A673 (cell line): ENCODE results near the gene CEP97. TPM values are rescaled to one million over a fixed set of nuclear protein-coding genes. Genes with fewer than 3 reads are reported as not detected.
A peak's percentile ranks its signal among the peaks of the same experiment; 100 is the strongest.

Experiments used
- BruUV-seq: library from RNA; stranded (reverse); fragments of 400-500 nt; replicated peaks from 2 replicates; lab custom pipeline; 2021; lab: Mats Ljungman, UMichigan
- CTCF ChIA-PET: fragments of 300-600 bp; sonication (Branson Sonifier 250); formaldehyde crosslinking; loops from one replicate; lab custom pipeline; 2022; ENCODE audit warnings: antibody characterized with exemption; lab: Charles Lee
- POLR2A ChIA-PET: fragments of 300-600 bp; sonication (Branson Sonifier 250); formaldehyde crosslinking; loops from one replicate; lab custom pipeline; 2022; ENCODE audit warnings: antibody characterized with exemption; ENCODE audit not compliant: low non-redundant PET; lab: Charles Lee
- DNase-seq: peaks from one replicate; pipeline ENCODE4 v3.0.0-alpha.2; 2015; ENCODE audit warnings: low spot score
- H3K27ac ChIP-seq: fragments of 200-600 bp; sonication (generic); 2 replicates; pipeline ENCODE4 v1.5.1; 2016; ENCODE audit warnings: mixed run types, low read depth, mild to moderate bottlenecking, mixed read lengths, antibody characterized with exemption, low read length; ENCODE audit not compliant: poor library complexity, severe bottlenecking
- H3K27me3 ChIP-seq: fragments of 200-600 bp; sonication (generic); replicated peaks from 2 replicates; pipeline ENCODE4 v1.6.1; 2017; ENCODE audit warnings: mixed run types, low read depth, mild to moderate bottlenecking, mixed read lengths, antibody characterized with exemption, low read length; ENCODE audit not compliant: insufficient read depth, poor library complexity
- H3K36me3 ChIP-seq: fragments of 200-600 bp; sonication (generic); 2 replicates; pipeline ENCODE4 v1.6.1; 2016; ENCODE audit warnings: mixed run types, mild to moderate bottlenecking, mixed read lengths, antibody characterized with exemption, low read length; ENCODE audit not compliant: insufficient read depth, poor library complexity, severe bottlenecking
- H3K4me1 ChIP-seq: fragments of 200-600 bp; sonication (generic); 2 replicates; pipeline ENCODE4 v1.6.1; 2017; ENCODE audit warnings: mixed run types, mild to moderate bottlenecking, mixed read lengths, antibody characterized with exemption, low read length; ENCODE audit not compliant: insufficient read depth, poor library complexity, severe bottlenecking
- H3K4me3 ChIP-seq: fragments of 200-600 bp; sonication (generic); 2 replicates; pipeline ENCODE4 v1.5.1; 2016; ENCODE audit warnings: low read depth, mixed run types, mild to moderate bottlenecking, mixed read lengths, low read length; ENCODE audit not compliant: poor library complexity, severe bottlenecking
- H3K9me3 ChIP-seq: fragments of 200-600 bp; sonication (generic); 2 replicates; pipeline ENCODE4 v1.6.1; 2016; ENCODE audit warnings: mixed run types, low read depth, mild to moderate bottlenecking, mixed read lengths, antibody characterized with exemption, low read length; ENCODE audit not compliant: poor library complexity, severe bottlenecking
- EZH2 ChIP-seq: fragments of 200-600 bp; sonication (generic); IDR thresholded peaks from 2 replicates; pipeline ENCODE4 v1.6.1; 2017; ENCODE audit warnings: borderline replicate concordance, low read depth, mild to moderate bottlenecking, mixed read lengths, antibody characterized with exemption, low read length; ENCODE audit not compliant: poor library complexity, severe bottlenecking
- intact Hi-C: fragments of 100-400 bp; cut with micrococcal nuclease; formaldehyde crosslinking; loops from one replicate; pipeline ENCODE4 v1.10.0; 2022; ENCODE audit not compliant: unreplicated experiment
- total RNA-seq: library from RNA; stranded (reverse); gene quantifications from 2 replicates; pipeline ENCODE4 v1.2.3, GENCODE V29; 2021
- TF ChIP-seq, protein P1 (sequence below): fragments of 300-800, 200-600 bp; sonication (generic); conservative IDR thresholded peaks from 2 replicates; pipeline ENCODE4 v1.5.1; 2017; ENCODE audit warnings: low read depth, mild to moderate bottlenecking, antibody characterized with exemption, low read length, moderate library complexity, mixed read lengths

Gene CEP97
- total RNA-seq, 1 experiment from 2014 or later: 19.7 TPM

DNA sequence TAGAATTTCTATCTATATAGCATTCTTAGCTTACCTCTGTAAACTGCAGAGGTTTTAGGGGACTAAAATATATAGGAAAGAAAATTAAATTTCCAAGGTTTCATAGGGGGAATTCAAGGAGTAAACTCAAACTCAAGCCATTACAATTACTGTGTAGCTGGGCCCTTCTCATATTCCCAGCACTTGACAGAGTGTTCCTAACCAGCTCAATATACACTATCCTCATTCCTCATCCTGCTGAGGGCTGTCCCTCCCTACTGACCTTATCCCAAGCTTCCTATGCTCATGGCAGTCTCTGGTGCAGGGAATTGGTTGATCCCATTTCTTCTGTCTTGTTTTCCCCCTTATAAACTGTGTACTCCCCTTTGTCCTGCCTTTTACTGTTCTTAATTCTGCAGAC is 88.5 kb downstream of the CEP97 start:
- POLR2A ChIA-PET: no interaction called here
- DNase-seq: no peak
- no TSS peak for BruUV-seq

GRCh38 chr3:101813817-101814440 is 89.5 kb downstream of the CEP97 start:
- intact Hi-C loops: loop anchor here (1.0 to 10.0 kb wide), 4 partner anchors 224 to 713 kb away; no protein-coding TSS in a partner anchor
- ChIA-PET CTCF (interaction anchor here (0.6 to 1.7 kb wide), 6 partner anchors 8 to 723 kb away, joined by 3 to 33 read pairs (median 6); no protein-coding TSS in a partner anchor), POLR2A (interaction anchor here (0.5 to 0.8 kb wide), 3 partner anchors 40 to 290 kb away, joined by 7 to 15 read pairs (median 8); no protein-coding TSS in a partner anchor)
- H3K27me3 ChIP-seq: no peaks in the 10 kb centered on the region
- no TSS peak for BruUV-seq
- H3K27ac ChIP-seq: peak overlapping the region; percentile 51
- DNase-seq: peak; percentile 81
- TF ChIP-seq EZH2: no peak
- TF ChIP-seq, protein P1, sequence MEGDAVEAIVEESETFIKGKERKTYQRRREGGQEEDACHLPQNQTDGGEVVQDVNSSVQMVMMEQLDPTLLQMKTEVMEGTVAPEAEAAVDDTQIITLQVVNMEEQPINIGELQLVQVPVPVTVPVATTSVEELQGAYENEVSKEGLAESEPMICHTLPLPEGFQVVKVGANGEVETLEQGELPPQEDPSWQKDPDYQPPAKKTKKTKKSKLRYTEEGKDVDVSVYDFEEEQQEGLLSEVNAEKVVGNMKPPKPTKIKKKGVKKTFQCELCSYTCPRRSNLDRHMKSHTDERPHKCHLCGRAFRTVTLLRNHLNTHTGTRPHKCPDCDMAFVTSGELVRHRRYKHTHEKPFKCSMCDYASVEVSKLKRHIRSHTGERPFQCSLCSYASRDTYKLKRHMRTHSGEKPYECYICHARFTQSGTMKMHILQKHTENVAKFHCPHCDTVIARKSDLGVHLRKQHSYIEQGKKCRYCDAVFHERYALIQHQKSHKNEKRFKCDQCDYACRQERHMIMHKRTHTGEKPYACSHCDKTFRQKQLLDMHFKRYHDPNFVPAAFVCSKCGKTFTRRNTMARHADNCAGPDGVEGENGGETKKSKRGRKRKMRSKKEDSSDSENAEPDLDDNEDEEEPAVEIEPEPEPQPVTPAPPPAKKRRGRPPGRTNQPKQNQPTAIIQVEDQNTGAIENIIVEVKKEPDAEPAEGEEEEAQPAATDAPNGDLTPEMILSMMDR: peak; percentile 78
- peaks cover 35% of the 10 kb centered on the region for H3K4me1 ChIP-seq
- H3K9me3 ChIP-seq: no peaks in the 10 kb centered on the region
- no peak overlapping the region for H3K4me3 ChIP-seq
- no peaks in the 10 kb centered on the region for H3K36me3 ChIP-seq

More for the DNA sequence above, 88.5 kb downstream of the CEP97 start:
- intact Hi-C loops: loop anchor here (1.0 to 10.0 kb wide), 3 partner anchors 272 to 714 kb away; no protein-coding TSS in a partner anchor
- H3K36me3 ChIP-seq: no peaks in the 10 kb centered on the region
- no peak overlapping the region for H3K4me3 ChIP-seq
- peak overlapping the region; percentile 39 for H3K27ac ChIP-seq
- no peaks in the 10 kb centered on the region for H3K9me3 ChIP-seq
- CTCF ChIA-PET: interaction anchor here (0.8 to 1.5 kb wide), 2 partner anchors 412 to 417 kb away, joined by 6 to 8 read pairs; no protein-coding TSS in a partner anchor
- H3K4me1 ChIP-seq: peaks cover 35% of the 10 kb centered on the region
- TF ChIP-seq, protein P1: no peak
- TF ChIP-seq EZH2: no peak
- H3K27me3 ChIP-seq: no peaks in the 10 kb centered on the region

DNA sequence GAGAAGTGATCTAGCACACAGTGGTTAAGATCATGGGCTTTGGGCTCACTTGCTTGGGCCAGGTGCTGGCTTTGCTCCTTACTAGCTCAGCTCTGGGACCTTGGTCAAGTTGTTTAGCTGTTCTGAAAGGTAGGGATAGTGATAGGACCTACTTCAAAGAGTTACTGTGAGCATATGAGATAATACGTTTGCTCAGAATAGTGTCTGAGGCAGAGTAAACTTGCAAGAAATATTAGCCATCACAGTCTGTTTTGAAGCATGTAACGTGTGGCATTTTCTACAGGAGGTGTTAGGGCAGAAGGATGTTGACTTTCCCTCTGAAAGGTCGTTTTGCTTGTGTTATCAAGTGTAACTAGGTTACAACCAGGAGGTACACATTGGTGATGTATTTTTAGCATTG is 90.4 kb downstream of the CEP97 start:
- ChIA-PET POLR2A (interaction anchor here (0.8 kb wide), 1 partner anchor 289 kb away, joined by 8 read pairs; no protein-coding TSS in a partner anchor), CTCF (interaction anchor here (1.2 to 1.7 kb wide), 4 partner anchors 224 to 722 kb away, joined by 6 to 33 read pairs (median 8); no protein-coding TSS in a partner anchor)
- no peak overlapping the region for H3K4me3 ChIP-seq
- H3K4me1 ChIP-seq: peaks cover 29% of the 10 kb centered on the region
- no peaks in the 10 kb centered on the region for H3K9me3 ChIP-seq
- no peaks in the 10 kb centered on the region for H3K27me3 ChIP-seq
- DNase-seq: no peak
- peaks cover 2% of the 10 kb centered on the region for H3K36me3 ChIP-seq
- no peak for TF ChIP-seq EZH2
- TF ChIP-seq, protein P1: no peak
- intact Hi-C loops: loop anchor here (1.0 to 10.0 kb wide), 3 partner anchors 223 to 712 kb away; no protein-coding TSS in a partner anchor
- BruUV-seq: no TSS peak
- H3K27ac ChIP-seq: peak overlapping the region; percentile 51
